GM18505 (cell line): ENCODE data around the gene FETUB.

Source experiments
- ATAC-seq: cut with Tn5 transposase; IDR thresholded peaks from one replicate; pipeline ENCODE4 v1.9.1; 2021; ENCODE audit not compliant: unreplicated experiment
- POLR2A ChIP-seq: IDR thresholded peaks from 4 replicates; pipeline ENCODE4 v1.6.1; 2011; ENCODE audit warnings: borderline replicate concordance; ENCODE audit not compliant: insufficient read depth, insufficient read length; ENCODE audit errors: extremely low read depth

Gene FETUB

DNA sequence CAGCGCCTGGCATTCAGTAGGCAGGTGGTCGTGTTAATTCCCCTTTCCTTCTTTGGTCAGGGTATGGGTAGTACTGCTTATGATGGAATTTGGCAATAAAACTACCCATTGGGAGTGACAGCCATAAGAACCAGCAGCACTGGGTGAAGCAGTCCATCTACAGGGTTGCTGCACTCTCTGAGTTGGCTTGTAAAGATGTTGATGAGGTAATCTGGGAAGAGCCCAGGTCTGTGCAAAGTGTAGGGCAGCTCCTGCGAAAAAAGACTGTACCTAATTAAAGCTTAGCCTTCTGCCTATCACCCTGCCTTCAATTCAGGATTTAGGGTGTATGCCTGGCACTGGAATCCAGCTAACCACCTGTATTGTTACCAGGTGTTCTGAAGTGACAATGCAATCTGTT, 4.7 kb upstream of the FETUB start:
- no peak for TF ChIP-seq POLR2A
- ATAC-seq, result no peak

DNA sequence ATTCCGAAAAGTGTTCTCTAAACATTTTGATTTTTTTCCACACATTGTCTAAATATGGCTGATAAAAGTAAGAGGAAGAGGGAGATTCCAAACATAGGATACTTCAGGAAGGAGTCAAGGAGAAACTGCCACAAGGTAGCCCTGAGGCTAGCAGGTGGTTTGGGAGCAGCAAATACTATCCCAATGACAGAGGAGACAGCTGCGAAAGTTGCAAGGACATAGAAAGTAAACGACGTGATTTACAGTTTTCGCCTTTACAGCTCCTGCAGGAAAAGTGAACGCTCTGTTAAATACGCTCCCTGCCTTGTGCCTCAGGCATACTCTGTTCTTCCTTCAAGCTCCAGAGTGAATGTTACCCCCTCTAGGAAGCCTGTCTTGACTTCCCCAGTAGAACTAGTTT, 3.7 kb upstream of the FETUB start:
- ATAC-seq, result no peak
- no peak for TF ChIP-seq POLR2A

GRCh38 chr3:186637686-186638085, 2.5 kb upstream of the FETUB start:
- no peak for ATAC-seq
- no peak for TF ChIP-seq POLR2A

DNA sequence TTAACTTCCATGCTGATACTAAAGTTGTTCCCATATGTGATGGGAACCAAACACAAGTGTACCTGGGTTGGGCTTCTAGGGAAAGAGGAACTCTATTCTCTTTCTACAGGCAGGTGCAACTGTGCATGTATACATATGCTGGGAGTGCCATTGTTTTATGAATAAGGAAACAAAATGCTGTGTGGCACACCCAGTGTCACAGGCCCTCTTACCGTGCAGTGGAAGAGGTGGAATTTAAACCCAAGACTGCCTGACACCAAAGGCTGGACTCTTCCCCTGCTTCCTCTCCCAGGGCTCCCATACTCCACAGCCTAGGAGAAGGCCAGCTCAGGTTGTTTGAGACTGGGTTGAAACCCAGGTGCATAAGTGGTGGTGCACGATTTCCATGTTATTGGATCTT, 1.9 kb upstream of the FETUB start:
- no peak for ATAC-seq

GRCh38 chr3:186640473-186640818, 247 bp downstream of the FETUB start:
- no peak for ATAC-seq
- no peak for TF ChIP-seq POLR2A

More for the DNA sequence above, 1.9 kb upstream of the FETUB start:
- no peak for TF ChIP-seq POLR2A

GRCh38 chr3:186640929-186641328, 730 bp downstream of the FETUB start:
- no peak for ATAC-seq
- no peak for TF ChIP-seq POLR2A

GRCh38 chr3:186642014-186642413, 1.8 kb downstream of the FETUB start:
- no peak for TF ChIP-seq POLR2A
- ATAC-seq, result no peak

DNA sequence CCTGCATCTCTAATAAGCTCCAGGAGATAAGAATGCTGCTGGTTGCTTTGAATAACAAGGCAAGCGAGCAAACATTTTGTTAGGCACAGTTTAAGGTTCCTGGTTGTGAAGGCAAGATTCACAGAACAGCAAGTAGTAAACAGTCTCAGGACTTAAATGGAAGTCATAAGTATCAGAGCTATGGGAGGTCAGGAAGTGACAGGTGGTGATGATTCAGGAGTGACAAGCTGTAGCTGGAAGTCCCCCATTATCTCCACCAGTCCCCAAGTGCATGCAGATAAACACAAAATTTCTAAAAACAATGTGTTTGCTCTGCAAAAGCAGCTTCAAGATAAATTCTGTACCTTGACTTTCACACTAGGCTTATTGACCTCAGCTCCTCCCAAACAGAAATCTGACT, 3.3 kb downstream of the FETUB start:
- no peak for ATAC-seq
- TF ChIP-seq POLR2A, result no peak

DNA sequence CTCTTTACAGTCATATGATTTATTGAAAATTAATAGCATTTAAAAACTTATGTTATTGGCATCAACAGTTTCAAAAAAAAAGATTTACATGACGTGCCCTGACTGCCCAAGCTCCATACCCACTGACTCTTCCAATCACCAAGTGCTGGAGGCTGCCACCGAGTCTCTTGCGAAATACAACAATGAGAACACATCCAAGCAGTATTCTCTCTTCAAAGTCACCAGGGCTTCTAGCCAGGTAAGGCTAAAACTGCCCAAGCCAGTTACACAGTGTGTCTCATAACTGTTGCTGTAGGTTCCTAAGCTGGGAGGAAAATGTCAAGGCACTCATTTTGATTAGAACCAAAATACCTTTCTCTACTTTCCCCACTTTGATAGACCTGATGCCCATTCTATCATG, 4.5 kb downstream of the FETUB start:
- no peak for ATAC-seq
- TF ChIP-seq POLR2A, result no peak

GRCh38 chr3:186646106-186646505, 5.9 kb downstream of the FETUB start:
- TF ChIP-seq POLR2A, result no peak
- ATAC-seq, result no peak

- no peak for ATAC-seq
- TF ChIP-seq POLR2A, result no peak
Observed at GRCh38 chr3:186646841-186647240, 6.6 kb downstream of the FETUB start.

- no peak for ATAC-seq
- no peak for TF ChIP-seq POLR2A
Observed at GRCh38 chr3:186648851-186649250, 8.7 kb downstream of the FETUB start.

GRCh38 chr3:186651678-186652215, 11.5 kb downstream of the FETUB start:
- TF ChIP-seq POLR2A, result no peak
- no peak for ATAC-seq

DNA sequence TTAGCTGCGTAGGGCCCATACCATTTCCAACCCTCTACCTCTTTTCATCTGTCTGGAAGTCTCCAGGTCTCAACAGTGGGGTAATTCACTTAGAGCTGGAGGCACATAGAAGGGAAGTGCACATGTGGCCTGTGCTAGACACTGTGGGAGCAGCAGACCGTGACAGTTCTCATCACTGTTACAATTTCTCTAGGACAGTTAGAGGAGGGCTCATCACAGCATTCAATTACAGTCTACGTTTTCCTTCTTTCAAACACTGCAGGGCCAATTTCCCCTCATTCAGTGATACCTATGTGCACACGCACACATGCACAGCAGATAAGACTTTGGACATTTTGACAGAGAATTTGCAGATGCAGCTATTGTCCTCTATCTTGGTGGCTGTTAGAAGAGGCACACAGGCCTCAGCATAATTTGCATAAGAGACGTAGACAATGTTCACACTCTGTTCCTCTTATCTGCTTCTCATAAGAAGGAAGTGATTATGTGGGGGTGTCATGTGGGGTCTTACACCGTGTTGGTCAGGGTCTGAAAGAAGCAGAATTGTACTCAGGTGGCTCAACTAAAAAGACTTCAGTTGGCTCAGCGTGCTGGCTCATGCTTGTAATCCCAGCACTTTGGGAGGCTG, 13.0 kb downstream of the FETUB start:
- TF ChIP-seq POLR2A, result no peak
- ATAC-seq, result peak; percentile 93

- no peak for ATAC-seq
- TF ChIP-seq POLR2A, result no peak
Observed at GRCh38 chr3:186653984-186654383, 13.8 kb downstream of the FETUB start.
